Measurements from ENCODE around the gene ARNT2.

- TF ChIP-seq GATA2 (IDR thresholded peaks at IDR 0.05; ENCODE audit: low read depth, low read length) = no peak
- no peak for TF ChIP-seq GATA3 (IDR thresholded peaks at IDR 0.05; ENCODE audit: low read depth, low read length)
Measured at GRCh38 chr15:80371924-80372323, 32.3 kb upstream of the ARNT2 start.
